B cell (primary cell): ENCODE data around the gene PRR14L. TPM values are rescaled to one million over a fixed set of nuclear protein-coding genes. Genes with fewer than 3 reads are reported as not detected.

ENCODE experiments used
- ATAC-seq: fragments of 200-7000 bp; cut with Tn5 transposase; one replicate; pipeline ENCODE4 v1.10.0; 2021; ENCODE audit warnings: low read depth, mild to moderate bottlenecking, moderate number of reproducible peaks, moderate library complexity
- CTCF ChIA-PET: fragments of 350-600 bp; sonication (Branson Sonifier 250); formaldehyde crosslinking; loops from one replicate; lab custom pipeline; 2021; ENCODE audit warnings: antibody characterized with exemption, inconsistent platforms; lab: Charles Lee
- POLR2A ChIA-PET: fragments of 350-600 bp; sonication (Branson Sonifier 250); formaldehyde crosslinking; loops from one replicate; lab custom pipeline; 2021; ENCODE audit warnings: antibody characterized with exemption; lab: Charles Lee
- DNase-seq: peaks from one replicate; pipeline ENCODE4 v3.0.0; 2013
- H2AFZ ChIP-seq: 2 replicates; pipeline ENCODE4 v1.6.1; 2012; ENCODE audit warnings: mild to moderate bottlenecking, low read depth, low read length; ENCODE audit not compliant: insufficient read depth, poor library complexity, severe bottlenecking
- H3K27ac ChIP-seq, 2 donors: 1 replicate in 1 of 2; 2 replicates in 1 of 2; pipeline ENCODE4 v1.5.1; 2012 to 2013; ENCODE audit warnings: low read length in 2 of 2, mild to moderate bottlenecking in 2 of 2, moderate library complexity in 1 of 2
- H3K27me3 ChIP-seq, 4 experiments: fragments of 200-600 bp in 1 of 4; sonication (generic) in 1 of 4; replicated peaks in 1 of 4; 1 replicate in 2 of 4; 2 replicates in 2 of 4; pipeline versions ENCODE4 v1.6.1 to v1.7.0; 2013 to 2016; ENCODE audit warnings: low read length in 3 of 4, mild to moderate bottlenecking in 2 of 4, mixed read lengths in 1 of 4, moderate library complexity in 1 of 4; ENCODE audit not compliant: insufficient read depth in 4 of 4, control insufficient read depth in 3 of 4; ENCODE audit errors: control extremely low read depth in 1 of 4
- H3K36me3 ChIP-seq, 2 experiments: replicated peaks in 1 of 2; 1 replicate in 1 of 2; 2 replicates in 1 of 2; pipeline versions ENCODE4 v1.6.1 to v1.7.1; 2013; ENCODE audit warnings: low read length in 1 of 2; ENCODE audit not compliant: insufficient read depth in 2 of 2, control insufficient read depth in 1 of 2; ENCODE audit errors: control extremely low read depth in 1 of 2, extremely low read depth in 1 of 2
- H3K4me1 ChIP-seq, 2 donors: fragments of 200-600 bp in 1 of 2; sonication (generic) in 1 of 2; 1 replicate in 1 of 2; 2 replicates in 1 of 2; pipeline versions ENCODE4 v1.5.1 to v1.6.1; 2013 to 2017; ENCODE audit warnings: low read length in 2 of 2; ENCODE audit not compliant: control insufficient read depth in 2 of 2, insufficient read depth in 2 of 2
- H3K4me2 ChIP-seq: replicated peaks from 2 replicates; pipeline ENCODE3; 2012; ENCODE audit warnings: mild to moderate bottlenecking, low read depth, low read length; ENCODE audit not compliant: poor library complexity, severe bottlenecking
- H3K4me3 ChIP-seq, 5 experiments: fragments of 200-600 bp in 1 of 5; sonication (generic) in 1 of 5; 1 replicate in 3 of 5; 2 replicates in 2 of 5; pipeline versions ENCODE4 v1.5.1 to v1.7.0; 2011 to 2016; ENCODE audit warnings: low read length in 4 of 5, mild to moderate bottlenecking in 4 of 5, low read depth in 2 of 5, control low read depth in 1 of 5, moderate library complexity in 1 of 5; ENCODE audit not compliant: insufficient read depth in 1 of 5; ENCODE audit errors: control extremely low read depth in 1 of 5, extremely low read depth in 1 of 5
- H3K79me2 ChIP-seq: fragments of 200-600 bp; sonication (generic); one replicate; pipeline ENCODE4 v1.6.0; 2016; ENCODE audit warnings: low read length; ENCODE audit not compliant: control insufficient read depth, insufficient read depth
- H3K9ac ChIP-seq: fragments of 200-600 bp; sonication (generic); 2 replicates; pipeline ENCODE4 v1.6.1; 2017; ENCODE audit warnings: mild to moderate bottlenecking, low read length, moderate library complexity
- H3K9me3 ChIP-seq, 3 donors: one replicate each; pipeline versions ENCODE4 v1.6.1 to v1.7.1; 2013; ENCODE audit warnings: low read length in 2 of 3; ENCODE audit not compliant: control insufficient read depth in 2 of 3, insufficient read depth in 1 of 3; ENCODE audit errors: control extremely low read depth in 1 of 3
- H4K20me1 ChIP-seq: 2 replicates; pipeline ENCODE4 v1.6.0; 2012; ENCODE audit warnings: mild to moderate bottlenecking, low read length; ENCODE audit not compliant: insufficient read depth, control insufficient read depth, poor library complexity, severe bottlenecking
- H3K27ac Mint-ChIP-seq: one replicate; pipeline ENCODE4 v1.8.0; 2021; ENCODE audit warnings: mixed read lengths
- H3K27me3 Mint-ChIP-seq: one replicate; pipeline ENCODE4 v1.8.0; 2021; ENCODE audit warnings: mixed read lengths
- H3K4me1 Mint-ChIP-seq: one replicate; pipeline ENCODE4 v1.8.0; 2021; ENCODE audit warnings: mixed read lengths
- H3K4me3 Mint-ChIP-seq: one replicate; pipeline ENCODE4 v1.8.0; 2021; ENCODE audit warnings: mixed read lengths
- H3K9me3 Mint-ChIP-seq: one replicate; pipeline ENCODE4 v1.8.0; 2022; ENCODE audit warnings: mixed read lengths; ENCODE audit not compliant: insufficient read depth
- CTCF ChIP-seq: fragments of 200-600 bp; IDR thresholded peaks from one replicate; pipeline ENCODE4 v1.8.0; 2022; ENCODE audit warnings: antibody characterized with exemption, mild to moderate bottlenecking
- EZH2 ChIP-seq: IDR thresholded peaks from 2 replicates; pipeline ENCODE4 v1.6.1; 2012; ENCODE audit warnings: borderline replicate concordance, low read depth, mild to moderate bottlenecking, moderate library complexity, low read length; ENCODE audit not compliant: insufficient read depth, poor library complexity, severe bottlenecking
- WGBS: methylation state at CpG from one replicate; pipeline ENCODE4 v1.1.5; 2013; ENCODE audit warnings: missing lambda C conversion rate; ENCODE audit not compliant: insufficient coverage; 5-methylcytosine and 5-hydroxymethylcytosine counted together
- intact Hi-C: fragments of 100-400 bp; cut with micrococcal nuclease; formaldehyde crosslinking; loops from one replicate; pipeline ENCODE4 v1.10.0; 2022
- polyA plus RNA-seq: library from polyadenylated mRNA; depleted of rRNA; stranded (reverse); fragments of >200 nt; gene quantifications from 2 replicates; pipeline ENCODE4 v1.2.3, GENCODE V29; 2012
- total RNA-seq, 2 donors: library from RNA; stranded (reverse); fragments of 120-200 nt in 1 of 2; gene quantifications; 1 replicate in 1 of 2; 2 replicates in 1 of 2; pipeline versions ENCODE4 v1.2.3 to v1.2.4, GENCODE V29; 2013 to 2022

PRR14L gene
- total and polyA plus RNA-seq, 2 donors (not counting 1 experiment from before 2014, with no cell fraction given), result 8.5 to 69.6 TPM

DNA sequence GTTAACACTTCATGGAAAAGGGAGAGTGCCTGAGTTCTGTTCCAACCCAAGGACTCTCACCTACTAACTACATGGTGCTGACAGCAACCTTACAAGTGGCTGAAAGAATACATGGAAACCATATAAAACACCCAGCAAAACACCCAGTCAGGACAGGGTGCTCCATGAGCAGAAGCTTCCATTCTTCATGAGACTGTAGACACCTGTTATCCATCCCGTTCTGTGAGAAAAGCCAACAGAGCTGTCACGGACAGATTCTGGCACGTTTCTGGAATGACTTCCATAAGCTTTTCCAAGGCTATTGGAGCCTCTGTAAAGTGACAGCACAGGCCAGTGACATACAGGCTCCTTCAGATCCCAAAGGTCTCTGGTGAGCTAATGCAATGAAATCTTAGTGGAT, 23.2 kb downstream of the PRR14L start:
- intact Hi-C loops, result no loop called here
- H3K4me1 Mint-ChIP-seq, result peaks cover 2% of the 10 kb centered on the region
- Histone ChIP-seq H3K4me1 (no peaks in the 10 kb centered on the region), H2AFZ (no peak overlapping the region), H3K36me3 (peaks cover 4 to 20% of the 10 kb centered on the region in 2 experiments), H3K27me3 (no peaks in the 10 kb centered on the region), H3K4me2 (no peak overlapping the region), H3K27ac (no peak overlapping the region), H3K79me2 (peaks cover 83% of the 10 kb centered on the region), H3K9ac (no peak overlapping the region), H3K9me3 (no peaks in the 10 kb centered on the region), H4K20me1 (peaks cover 31% of the 10 kb centered on the region), H3K4me3 (no peak overlapping the region)
- H3K27ac Mint-ChIP-seq, result no peak overlapping the region
- H3K4me3 Mint-ChIP-seq, result no peak overlapping the region
- ChIA-PET POLR2A (interaction anchor here (0.6 kb wide), 1 partner anchor 66 kb away, joined by 4 read pairs; no protein-coding TSS in a partner anchor), CTCF (no interaction called here)
- DNase-seq, result no peak
- 98% methylated on average over 3 of the region's 3 CpGs for WGBS
- TF ChIP-seq EZH2 (no peak), CTCF (no peak)
- no peak for ATAC-seq
- H3K27me3 Mint-ChIP-seq, result no peaks in the 10 kb centered on the region
- no peaks in the 10 kb centered on the region for H3K9me3 Mint-ChIP-seq

DNA sequence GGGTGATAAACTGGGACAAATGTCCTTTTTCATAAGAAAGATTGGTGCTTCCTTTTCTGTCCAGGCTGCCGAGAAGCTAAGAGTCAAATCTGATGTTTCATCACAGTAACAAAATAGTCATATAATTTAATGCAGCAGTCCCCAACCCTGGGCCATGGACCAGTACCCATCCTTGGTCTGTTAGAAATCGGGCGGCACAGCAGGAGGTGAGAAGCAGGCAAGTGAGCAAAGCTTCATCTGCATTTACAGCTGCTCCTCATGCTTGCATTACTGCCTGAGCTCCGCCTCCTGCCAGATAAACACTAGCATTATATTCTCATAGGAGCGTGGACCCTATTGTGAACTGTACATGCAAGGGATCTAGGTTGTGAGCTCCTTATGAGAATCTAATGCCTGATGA, 26.2 kb downstream of the PRR14L start:
- Histone ChIP-seq H3K79me2 (peaks cover 77% of the 10 kb centered on the region), H3K9me3 (no peaks in the 10 kb centered on the region), H3K36me3 (peaks cover 8 to 35% of the 10 kb centered on the region in 2 experiments), H3K4me3 (no peak overlapping the region), H3K9ac (no peak overlapping the region), H3K27me3 (no peaks in the 10 kb centered on the region), H3K4me1 (no peaks in the 10 kb centered on the region), H4K20me1 (peaks cover 7% of the 10 kb centered on the region), H3K27ac (no peak overlapping the region), H2AFZ (no peak overlapping the region), H3K4me2 (no peak overlapping the region)
- ChIA-PET POLR2A (interaction anchor here (0.6 kb wide), 1 partner anchor 52 kb away, joined by 4 read pairs; no protein-coding TSS in a partner anchor), CTCF (no interaction called here)
- 96% methylated on average over 3 of the region's 5 CpGs for whole genome bisulfite sequencing
- Mint-ChIP-seq H3K27ac (no peak overlapping the region), H3K4me1 (peaks cover 2% of the 10 kb centered on the region), H3K4me3 (no peak overlapping the region), H3K27me3 (no peaks in the 10 kb centered on the region), H3K9me3 (no peaks in the 10 kb centered on the region)
- DNase-seq (no peak), ATAC-seq (no peak)
- TF ChIP-seq EZH2, result no peak
- TF ChIP-seq CTCF, result no peak
- intact Hi-C loops, result no loop called here
